NCI-H146 (cell line): ENCODE measurements around the gene PLS3.
A peak's percentile ranks its signal among the peaks of the same experiment; 100 is the strongest.
"Not testable (repeated sequence)": the region's sequence is repeated elsewhere in the genome, so short reads cannot be mapped to it uniquely, and the experiment has no call there.

Source experiments
- DNase-seq: peaks from one replicate; lab custom pipeline; 2025; lab: John Stamatoyannopoulos, UW

PLS3 gene

GRCh38 chrX:115560978-115561604 lies at the start of gene PLS3:
Gene PLS3 (plus strand): TSS chrX:115561174. CDS start chrX:115610251, 49,077 bp downstream.
- DNase-seq, result peak; percentile 82

GRCh38 chrX:115518113-115518512 lies 42.9 kb upstream of the PLS3 start:
- DNase-seq, result no peak

- no peak for DNase-seq
Observed at GRCh38 chrX:115521741-115522140, 39.2 kb upstream of the PLS3 start.

- no peak for DNase-seq
Observed at GRCh38 chrX:115522952-115523351, 38.0 kb upstream of the PLS3 start.

- no peak for DNase-seq
Observed at GRCh38 chrX:115525486-115525885, 35.5 kb upstream of the PLS3 start.

GRCh38 chrX:115531818-115532403 lies 29.1 kb upstream of the PLS3 start:
- no peak for DNase-seq

GRCh38 chrX:115533485-115533884 lies 27.5 kb upstream of the PLS3 start:
- no peak for DNase-seq

- DNase-seq, result no peak
Observed at GRCh38 chrX:115534383-115534782, 26.6 kb upstream of the PLS3 start.

GRCh38 chrX:115535421-115535820 lies 25.6 kb upstream of the PLS3 start:
- DNase-seq, result no peak

- no peak for DNase-seq
Observed at GRCh38 chrX:115535844-115536243, 25.1 kb upstream of the PLS3 start.

- DNase-seq, result no peak
Observed at GRCh38 chrX:115539841-115540240, 21.1 kb upstream of the PLS3 start.

- not testable (repeated sequence) for DNase-seq
Observed at GRCh38 chrX:115541045-115541444, 19.9 kb upstream of the PLS3 start.

- DNase-seq, result peak; percentile 29
Observed at GRCh38 chrX:115547448-115547847, 13.5 kb upstream of the PLS3 start.

- no peak for DNase-seq
Observed at GRCh38 chrX:115549008-115549407, 12.0 kb upstream of the PLS3 start.

GRCh38 chrX:115553171-115553570 lies 7.8 kb upstream of the PLS3 start:
- no peak for DNase-seq

GRCh38 chrX:115559672-115560071 lies 1.3 kb upstream of the PLS3 start:
- DNase-seq, result no peak

- peak; percentile 64 for DNase-seq
Observed at GRCh38 chrX:115560211-115560977, 580 bp upstream of the PLS3 start.

GRCh38 chrX:115561605-115562479 lies 868 bp downstream of the PLS3 start:
- peak; percentile 73 for DNase-seq

GRCh38 chrX:115562480-115562847 lies 1.5 kb downstream of the PLS3 start:
- peak; percentile 29 for DNase-seq

GRCh38 chrX:115563633-115564162 lies 2.7 kb downstream of the PLS3 start:
- no peak for DNase-seq

- DNase-seq, result no peak
Observed at GRCh38 chrX:115564243-115564642, 3.3 kb downstream of the PLS3 start.

GRCh38 chrX:115565888-115566287 lies 4.9 kb downstream of the PLS3 start:
- no peak for DNase-seq
